K562 (cell line): ENCODE measurements around the gene CILP. TPM values are rescaled to one million over a fixed set of nuclear protein-coding genes. Genes with fewer than 3 reads are reported as not detected.

Experiments
- ATAC-seq: fragments of 200-7000 bp; cut with Tn5 transposase; 3 replicates; pipeline ENCODE4 v1.9.1; 2020; ENCODE audit warnings: moderate library complexity
- BruUV-seq: library from RNA; stranded (reverse); fragments of 400-500 nt; replicated peaks from 2 replicates; lab custom pipeline; 2021; lab: Mats Ljungman, UMichigan
- CTCF ChIA-PET: fragments of 300-600 bp; formaldehyde crosslinking; extraction: SDS; loops from one replicate; lab custom pipeline; 2021; ENCODE audit warnings: low intra/inter-chr PET ratio; lab: Yijun Ruan, JAX
- POLR2A ChIA-PET: fragments of 300-600, 350-650 bp; sonication (Branson Sonifier 250); formaldehyde crosslinking; extraction: SDS; loops from one replicate; lab custom pipeline; 2021; ENCODE audit warnings: antibody characterized with exemption, inconsistent platforms; lab: Yijun Ruan, JAX
- DNase-seq, 4 experiments: peaks; one replicate each; pipeline versions ENCODE4 v3.0.0 to v3.0.0-alpha.2; 2011 to 2018; ENCODE audit warnings: low spot score in 3 of 4, mixed read lengths in 3 of 4; ENCODE audit errors: extremely low read depth in 1 of 4
- FAIRE-seq: peaks from 2 replicates; lab custom pipeline; 2011; peaks lifted over from hg19 to GRCh38; lab: Jason Lieb, UNC
- H2AFZ ChIP-seq: 2 replicates; pipeline ENCODE4 v1.6.0; 2011; ENCODE audit warnings: low read depth, low read length, control low read depth, inconsistent platforms
- H3K27ac ChIP-seq: fragments of 200-600 bp; 3 replicates; pipeline ENCODE4 v1.8.0; 2011; ENCODE audit warnings: low read depth, mild to moderate bottlenecking, control low read depth, inconsistent platforms, low read length, moderate library complexity, mixed read lengths; ENCODE audit errors: extremely low read depth
- H3K27me3 ChIP-seq, 2 experiments: fragments of 300-600 bp in 1 of 2; 2 replicates in 1 of 2; 3 replicates in 1 of 2; pipeline versions ENCODE4 v1.6.0 to v1.8.0; 2011; ENCODE audit warnings: inconsistent platforms in 2 of 2, low read length in 2 of 2, mild to moderate bottlenecking in 1 of 2, mixed read lengths in 1 of 2, moderate library complexity in 1 of 2; ENCODE audit not compliant: control insufficient read depth in 2 of 2, insufficient read depth in 2 of 2
- H3K36me3 ChIP-seq: fragments of 300-600 bp; 3 replicates; pipeline ENCODE4 v1.8.0; 2011; ENCODE audit warnings: mild to moderate bottlenecking, low read length, inconsistent platforms; ENCODE audit not compliant: control insufficient read depth, insufficient read depth
- H3K4me1 ChIP-seq, 2 experiments: fragments of 200-600 bp in 1 of 2; replicated peaks in 1 of 2; 2 replicates in 1 of 2; 3 replicates in 1 of 2; pipeline versions ENCODE4 v1.5.1 to v1.8.0; 2011; ENCODE audit warnings: inconsistent platforms in 2 of 2, low read length in 2 of 2, mild to moderate bottlenecking in 1 of 2, mixed read lengths in 1 of 2, moderate library complexity in 1 of 2; ENCODE audit not compliant: control insufficient read depth in 2 of 2, insufficient read depth in 2 of 2
- H3K4me2 ChIP-seq: 2 replicates; pipeline ENCODE4 v1.6.1; 2011; ENCODE audit warnings: low read length, control low read depth, inconsistent platforms, mixed read lengths; ENCODE audit not compliant: insufficient read depth
- H3K4me3 ChIP-seq: fragments of 200-600 bp; sonication (generic), shearing (Covaris generic); 2 replicates; pipeline ENCODE4 v1.5.1; 2016; ENCODE audit warnings: control low read depth, inconsistent platforms
- H3K79me2 ChIP-seq: fragments of 200-600 bp; 3 replicates; pipeline ENCODE4 v1.8.0; 2011; ENCODE audit warnings: low read length, inconsistent platforms; ENCODE audit not compliant: control insufficient read depth, insufficient read depth
- H3K9ac ChIP-seq, 2 experiments: 2 replicates each; pipeline versions ENCODE4 v1.6.0 to v1.6.1; 2011; ENCODE audit warnings: low read depth in 2 of 2, low read length in 2 of 2, control low read depth in 1 of 2, inconsistent platforms in 1 of 2, mild to moderate bottlenecking in 1 of 2, mixed read lengths in 1 of 2; ENCODE audit not compliant: insufficient read depth in 1 of 2
- H3K9me1 ChIP-seq: one replicate; pipeline ENCODE4 v1.6.0; 2011; ENCODE audit warnings: inconsistent platforms, mild to moderate bottlenecking, low read length, moderate library complexity; ENCODE audit not compliant: control insufficient read depth, insufficient read depth
- H3K9me3 ChIP-seq: replicated peaks from 2 replicates; pipeline ENCODE4 v1.5.1; 2011; ENCODE audit warnings: low read depth, low read length, inconsistent platforms; ENCODE audit not compliant: control insufficient read depth, insufficient read depth
- H4K20me1 ChIP-seq: replicated peaks from 2 replicates; pipeline ENCODE4 v1.6.1; 2011; ENCODE audit warnings: low read length, inconsistent platforms, mixed read lengths; ENCODE audit not compliant: control insufficient read depth, insufficient read depth
- DLX4 ChIP-seq: fragments of 250-450 bp; sonication (Bioruptor Pico); IDR thresholded peaks from 2 replicates; pipeline ENCODE4 v1.6.1; 2021; ENCODE audit warnings: mild to moderate bottlenecking
- FOXM1 ChIP-seq, 2 experiments: fragments of 450-650 bp in 1 of 2; sonication (generic) in 1 of 2; formaldehyde crosslinking in 1 of 2; IDR thresholded peaks; 2 replicates each; pipeline versions ENCODE4 v1.6.1 to v1.9.0; 2017 to 2022; ENCODE audit warnings: low read depth in 2 of 2, mild to moderate bottlenecking in 2 of 2, missing genetic modification reagents in 1 of 2, moderate library complexity in 1 of 2
- FOXP4 ChIP-seq: sonication (generic); formaldehyde crosslinking; IDR thresholded peaks from 2 replicates; pipeline ENCODE4 v1.8.0; 2022; ENCODE audit warnings: mild to moderate bottlenecking, missing genetic modification reagents, borderline replicate concordance
- GMEB1 ChIP-seq: fragments of 250-450 bp; sonication (Bioruptor Pico); IDR thresholded peaks from 2 replicates; pipeline ENCODE4 v1.4.0; 2020; ENCODE audit warnings: mild to moderate bottlenecking
- HES1 ChIP-seq: fragments of 450-650 bp; IDR thresholded peaks from 2 replicates; pipeline ENCODE4 v1.6.1; 2016; ENCODE audit warnings: low read depth, mild to moderate bottlenecking, moderate library complexity
- MLLT1 ChIP-seq, 2 experiments: fragments of 450-650 bp; IDR thresholded peaks; 2 replicates each; pipeline ENCODE4 v1.6.1; 2016
- NONO ChIP-seq, 2 experiments: fragments of 200-400 bp in 1 of 2; fragments of 450-650 bp in 1 of 2; formaldehyde crosslinking in 1 of 2; IDR thresholded peaks; 2 replicates each; pipeline ENCODE4 v1.6.1; 2017; ENCODE audit warnings: low read depth in 2 of 2, mild to moderate bottlenecking in 2 of 2, moderate library complexity in 2 of 2, low read length in 1 of 2
- RBM39 ChIP-seq: fragments of 200-400 bp; formaldehyde crosslinking; optimal IDR thresholded peaks from 2 replicates; pipeline ENCODE3; 2018; ENCODE audit warnings: low read depth, low read length
- SMAD3 ChIP-seq: fragments of 450-650 bp; formaldehyde crosslinking; conservative IDR thresholded peaks from 2 replicates; pipeline ENCODE4 v1.4.0; 2020; ENCODE audit warnings: mild to moderate bottlenecking
- ZNF436 ChIP-seq: fragments of 250-450, 450-650 bp; sonication (Bioruptor Pico); formaldehyde crosslinking; IDR thresholded peaks from 2 replicates; pipeline ENCODE4 v1.7.0; 2020; ENCODE audit warnings: mild to moderate bottlenecking
- WGBS: fragments of 100-300 bp; shearing (Covaris generic); methylation state at CpG from one replicate; pipeline ENCODE4 v1.1.6; 2016; ENCODE audit warnings: low coverage, mixed read lengths; ENCODE audit not compliant: insufficient coverage; ENCODE audit errors: missing lambda C conversion rate; 5-methylcytosine and 5-hydroxymethylcytosine counted together
- in situ Hi-C: fragments of 300-500 bp; cut with MboI; formaldehyde crosslinking; loops from 4 replicates; pipeline ENCODE4 v1.15.0; 2018; ENCODE audit warnings: inconsistent platforms, mixed read lengths
- intact Hi-C: fragments of 100-400 bp; cut with micrococcal nuclease; formaldehyde crosslinking; loops from 2 replicates; pipeline ENCODE4 v1.14.2; 2022
- polyA plus RNA-seq, 8 experiments: library from polyadenylated mRNA; depleted of rRNA in 4 of 8; stranded (reverse) in 5 of 8; unstranded in 3 of 8; fragments of >200 nt; fragmentation: Nextera tagmentation in 2 of 8; fragmentation: Illumina TruSeq in 1 of 8; extraction: Ambion mirVana in 2 of 8; extraction: Trizol in 1 of 8; gene quantifications; 2 replicates each; pipeline versions ENCODE4 v1.2.1 to v1.2.3, GENCODE V29; 2011 to 2014; ENCODE audit warnings: inconsistent platforms in 1 of 8, missing spikeins in 1 of 8
- total RNA-seq, 7 experiments: library from RNA; depleted of rRNA in 6 of 7; stranded (reverse); fragments of >200 nt in 6 of 7; fragmentation: Illumina TruSeq in 2 of 7; extraction: Trizol in 2 of 7; gene quantifications; 2 replicates each; pipeline versions ENCODE4 v1.2.1 to v1.2.3, GENCODE V29; 2011 to 2021; ENCODE audit warnings: low replicate concordance in 1 of 7

Gene CILP
- total and polyA plus RNA-seq, 9 of the 15 experiments (the other 6 are each of a cell fraction or from before 2014, with no cell fraction given) = 0.03 TPM; not detected in 8

GRCh38 chr15:65184868-65185717 is 26.2 kb downstream of the CILP start, which contains the start of gene CLPX:
Gene CLPX (minus strand): TSS chr15:65185342. CDS start chr15:65185153, 189 bp downstream.
- Histone ChIP-seq H3K4me2 (peak within 1 kb of the TSS; percentile 84), H2AFZ (peak within 1 kb of the TSS; percentile 95), H4K20me1 (no peaks in the 10 kb centered on the region), H3K9me1 (no peaks in the 10 kb centered on the region), H3K9ac (peak within 1 kb of the TSS; percentile 90 to 97), H3K4me1 (peaks cover 10 to 12% of the 10 kb centered on the region in 2 experiments; a peak in 4 of 5 replicates), H3K27ac (peak within 1 kb of the TSS; percentile 86), H3K4me3 (peak within 1 kb of the TSS; percentile 70), H3K9me3 (no peaks in the 10 kb centered on the region), H3K27me3 (no peaks in the 10 kb centered on the region), H3K36me3 (peaks cover 22% of the 10 kb centered on the region; the same call in 2 of the 3 replicates), H3K79me2 (peaks cover 48% of the 10 kb centered on the region)
- CTCF ChIA-PET = no interaction called here
- BruUV-seq = no TSS peak
- ATAC-seq = peak; percentile 91
- FAIRE-seq = peak; percentile 83
- in situ Hi-C loops (loop anchor here (5.0 kb wide), 1 partner anchor 112 kb away; the partner anchor contains the start of gene RNU5A-1), intact Hi-C loops (loop anchor here (1.0 to 5.0 kb wide), 4 partner anchors 111 to 200 kb away; partner anchors contain the start of gene RNU5A-1)
- peak; percentile 94 to 98 (median 97) for DNase-seq
- WGBS = under 1% methylated on average over 59 of the region's 70 CpGs
- POLR2A ChIA-PET = interaction anchor here (0.6 to 5.2 kb wide), 21 partner anchors 10 to 202 kb away, joined by 3 to 99 read pairs (median 4); partner anchors contain the start of genes PARP16, RNU5A-1 and RNU5B-1
- TF ChIP-seq ZNF436 (no peak), DLX4 (CRISPR knock-in tag) (no peak), HES1 (peak; percentile 36; the same call in 1 of the 2 replicates), SMAD3 (CRISPR knock-in tag) (no peak), GMEB1 (CRISPR knock-in tag) (peak; percentile 74), RBM39 (no peak), FOXM1 (IDR thresholded peaks at IDR 0.05; ENCODE audit: low read depth) (no peak), FOXM1 (CRISPR knock-in tag; IDR thresholded peaks at IDR 0.05; ENCODE audit: low read depth) (peak; percentile 72; the same call in 1 of the 2 replicates), MLLT1 (IDR thresholded peaks at IDR 0.05) (peak in 1 of 2 experiments; percentile 29; a peak in 1 of 4 replicates), NONO (IDR thresholded peaks at IDR 0.05; ENCODE audit: low read depth in 2 of 2, low read length in 1 of 2) (no peak), FOXP4 (CRISPR knock-in tag) (no peak)
